Activated CD8-positive, alpha-beta memory T cell treated with anti-CD3 and anti-CD28 coated beads, Interleukin-2, amount 10 ng/mL, durations not matched to agents 7 days and 5 days (primary cell): ENCODE measurements around the gene MAPK10. TPM values are rescaled to one million over a fixed set of nuclear protein-coding genes. Genes with fewer than 3 reads are reported as not detected.

ENCODE experiments used
- ATAC-seq: fragments of 150-1000 bp; cut with Tn5 transposase; one replicate; pipeline ENCODE4 v1.10.0; 2021; ENCODE audit warnings: moderate library complexity
- CTCF ChIA-PET: fragments of 350-600 bp; sonication (Branson Sonifier 250); formaldehyde crosslinking; loops from one replicate; lab custom pipeline; 2021; ENCODE audit warnings: antibody characterized with exemption; lab: Charles Lee
- DNase-seq: peaks from one replicate; pipeline ENCODE4 v3.0.0-alpha.2; 2020
- H3K27ac Mint-ChIP-seq: one replicate; pipeline ENCODE4 v1.8.0; 2021; ENCODE audit warnings: mild to moderate bottlenecking, mixed read lengths
- H3K27me3 Mint-ChIP-seq: one replicate; pipeline ENCODE4 v1.8.0; 2021; ENCODE audit warnings: mixed read lengths
- H3K36me3 Mint-ChIP-seq: one replicate; pipeline ENCODE4 v1.8.0; 2021; ENCODE audit warnings: mild to moderate bottlenecking, mixed read lengths
- H3K4me1 Mint-ChIP-seq: one replicate; pipeline ENCODE4 v1.8.0; 2021; ENCODE audit warnings: mixed read lengths
- H3K4me3 Mint-ChIP-seq: one replicate; pipeline ENCODE4 v1.8.0; 2021; ENCODE audit warnings: mild to moderate bottlenecking, moderate library complexity, mixed read lengths
- H3K9me3 Mint-ChIP-seq: one replicate; pipeline ENCODE4 v1.8.0; 2022; ENCODE audit warnings: low read depth, mixed read lengths
- total RNA-seq, 2 experiments: library from RNA; stranded (reverse); gene quantifications; one replicate each; pipeline ENCODE4 v1.2.3, GENCODE V29; 2021

The MAPK10 gene
- total RNA-seq, 2 experiments from 2014 or later = not detected

- Mint-ChIP-seq H3K27me3 (no peaks in the 10 kb centered on the region), H3K4me1 (no peaks in the 10 kb centered on the region), H3K9me3 (peaks cover 1% of the 10 kb centered on the region), H3K4me3 (no peak overlapping the region), H3K27ac (no peak overlapping the region), H3K36me3 (no peaks in the 10 kb centered on the region)
- CTCF ChIA-PET = no interaction called here
- no peak for DNase-seq
- no peak for ATAC-seq
These were observed 7.7 kb upstream of the MAPK10 start for GRCh38 chr4:86367577-86367976.

- H3K4me3 Mint-ChIP-seq = no peak overlapping the region
- H3K9me3 Mint-ChIP-seq = no peaks in the 10 kb centered on the region
- H3K27ac Mint-ChIP-seq = no peak overlapping the region
- H3K36me3 Mint-ChIP-seq = no peaks in the 10 kb centered on the region
- CTCF ChIA-PET = no interaction called here
- DNase-seq (no peak), ATAC-seq (no peak)
- no peaks in the 10 kb centered on the region for H3K4me1 Mint-ChIP-seq
- no peaks in the 10 kb centered on the region for H3K27me3 Mint-ChIP-seq
These were observed 7.1 kb upstream of the MAPK10 start for GRCh38 chr4:86366920-86367319.

GRCh38 chr4:86362510-86362909, 2.7 kb upstream of the MAPK10 start:
- ATAC-seq (no peak), DNase-seq (no peak)
- H3K27me3 Mint-ChIP-seq = no peaks in the 10 kb centered on the region
- H3K36me3 Mint-ChIP-seq = no peaks in the 10 kb centered on the region
- H3K4me3 Mint-ChIP-seq = no peak overlapping the region
- H3K9me3 Mint-ChIP-seq = no peaks in the 10 kb centered on the region
- CTCF ChIA-PET = no interaction called here
- H3K4me1 Mint-ChIP-seq = peaks cover 9% of the 10 kb centered on the region
- H3K27ac Mint-ChIP-seq = no peak overlapping the region

- CTCF ChIA-PET = no interaction called here
- H3K27me3 Mint-ChIP-seq = no peaks in the 10 kb centered on the region
- peaks cover 9% of the 10 kb centered on the region for H3K4me1 Mint-ChIP-seq
- no peak overlapping the region for H3K27ac Mint-ChIP-seq
- DNase-seq (no peak), ATAC-seq (no peak)
- H3K4me3 Mint-ChIP-seq = no peak overlapping the region
- H3K36me3 Mint-ChIP-seq = no peaks in the 10 kb centered on the region
- no peaks in the 10 kb centered on the region for H3K9me3 Mint-ChIP-seq
These were observed 1.6 kb downstream of the MAPK10 start for GRCh38 chr4:86358257-86358656.

- DNase-seq (no peak), ATAC-seq (no peak)
- CTCF ChIA-PET = no interaction called here
- peaks cover 9% of the 10 kb centered on the region for H3K4me1 Mint-ChIP-seq
- H3K9me3 Mint-ChIP-seq = no peaks in the 10 kb centered on the region
- H3K27me3 Mint-ChIP-seq = no peaks in the 10 kb centered on the region
- H3K27ac Mint-ChIP-seq = no peak overlapping the region
- H3K4me3 Mint-ChIP-seq = no peak overlapping the region
- H3K36me3 Mint-ChIP-seq = no peaks in the 10 kb centered on the region
These were observed 2.2 kb downstream of the MAPK10 start for GRCh38 chr4:86357608-86358007.

- H3K27ac Mint-ChIP-seq = no peak overlapping the region
- no peak overlapping the region for H3K4me3 Mint-ChIP-seq
- DNase-seq = no peak
- H3K4me1 Mint-ChIP-seq = peaks cover 9% of the 10 kb centered on the region
- no peaks in the 10 kb centered on the region for H3K27me3 Mint-ChIP-seq
- H3K36me3 Mint-ChIP-seq = no peaks in the 10 kb centered on the region
- H3K9me3 Mint-ChIP-seq = no peaks in the 10 kb centered on the region
- CTCF ChIA-PET = no interaction called here
- no peak for ATAC-seq
These were observed 3.2 kb downstream of the MAPK10 start for GRCh38 chr4:86356425-86357210.

- Mint-ChIP-seq H3K27ac (no peak overlapping the region), H3K9me3 (no peaks in the 10 kb centered on the region), H3K36me3 (no peaks in the 10 kb centered on the region), H3K27me3 (no peaks in the 10 kb centered on the region), H3K4me3 (no peak overlapping the region), H3K4me1 (no peaks in the 10 kb centered on the region)
- ATAC-seq (no peak), DNase-seq (no peak)
- CTCF ChIA-PET = no interaction called here
These were observed 5.5 kb downstream of the MAPK10 start for GRCh38 chr4:86354390-86354789.

GRCh38 chr4:86346320-86346719, 13.5 kb downstream of the MAPK10 start:
- ATAC-seq = no peak
- Mint-ChIP-seq H3K4me3 (no peak overlapping the region), H3K27ac (no peak overlapping the region), H3K36me3 (no peaks in the 10 kb centered on the region), H3K4me1 (no peaks in the 10 kb centered on the region), H3K27me3 (no peaks in the 10 kb centered on the region), H3K9me3 (no peaks in the 10 kb centered on the region)
- DNase-seq = no peak
- CTCF ChIA-PET = no interaction called here

- H3K27me3 Mint-ChIP-seq = no peaks in the 10 kb centered on the region
- no peak overlapping the region for H3K27ac Mint-ChIP-seq
- CTCF ChIA-PET = no interaction called here
- H3K9me3 Mint-ChIP-seq = no peaks in the 10 kb centered on the region
- ATAC-seq (no peak), DNase-seq (no peak)
- no peaks in the 10 kb centered on the region for H3K4me1 Mint-ChIP-seq
- H3K4me3 Mint-ChIP-seq = no peak overlapping the region
- no peaks in the 10 kb centered on the region for H3K36me3 Mint-ChIP-seq
These were observed 15.7 kb downstream of the MAPK10 start for GRCh38 chr4:86344127-86344526.

- H3K9me3 Mint-ChIP-seq = peaks cover 2% of the 10 kb centered on the region
- H3K4me3 Mint-ChIP-seq = no peak overlapping the region
- CTCF ChIA-PET = no interaction called here
- DNase-seq (no peak), ATAC-seq (no peak)
- H3K27ac Mint-ChIP-seq = no peak overlapping the region
- H3K4me1 Mint-ChIP-seq = no peaks in the 10 kb centered on the region
- H3K36me3 Mint-ChIP-seq = no peaks in the 10 kb centered on the region
- no peaks in the 10 kb centered on the region for H3K27me3 Mint-ChIP-seq
These were observed 20.9 kb downstream of the MAPK10 start for GRCh38 chr4:86338989-86339388.

GRCh38 chr4:86338521-86338920, 21.3 kb downstream of the MAPK10 start:
- CTCF ChIA-PET = no interaction called here

GRCh38 chr4:86334020-86334750, 25.7 kb downstream of the MAPK10 start:
- H3K36me3 Mint-ChIP-seq = no peaks in the 10 kb centered on the region
- H3K27me3 Mint-ChIP-seq = no peaks in the 10 kb centered on the region
- no peak for DNase-seq
- no peaks in the 10 kb centered on the region for H3K4me1 Mint-ChIP-seq
- no peak overlapping the region for H3K4me3 Mint-ChIP-seq
- no peak for ATAC-seq
- CTCF ChIA-PET = no interaction called here
- no peak overlapping the region for H3K27ac Mint-ChIP-seq
- peaks cover 2% of the 10 kb centered on the region for H3K9me3 Mint-ChIP-seq

More at GRCh38 chr4:86338521-86338920, 21.3 kb downstream of the MAPK10 start:
- Mint-ChIP-seq H3K27ac (no peak overlapping the region), H3K27me3 (no peaks in the 10 kb centered on the region), H3K9me3 (peaks cover 2% of the 10 kb centered on the region), H3K4me3 (no peak overlapping the region), H3K4me1 (no peaks in the 10 kb centered on the region), H3K36me3 (no peaks in the 10 kb centered on the region)
- DNase-seq (no peak), ATAC-seq (no peak)

- no peaks in the 10 kb centered on the region for H3K36me3 Mint-ChIP-seq
- peaks cover 2% of the 10 kb centered on the region for H3K9me3 Mint-ChIP-seq
- no peak for DNase-seq
- H3K4me1 Mint-ChIP-seq = no peaks in the 10 kb centered on the region
- H3K4me3 Mint-ChIP-seq = no peak overlapping the region
- CTCF ChIA-PET = no interaction called here
- H3K27ac Mint-ChIP-seq = no peak overlapping the region
- ATAC-seq = no peak
- H3K27me3 Mint-ChIP-seq = no peaks in the 10 kb centered on the region
These were observed 26.6 kb downstream of the MAPK10 start for GRCh38 chr4:86333236-86333635.
